Mesenchymal stem cell (in vitro differentiated cells and primary cell): ENCODE data around the gene HES1. TPM values are rescaled to one million over a fixed set of nuclear protein-coding genes. Genes with fewer than 3 reads are reported as not detected.

Source experiments
- DNase-seq: peaks from one replicate; pipeline ENCODE4 v3.0.0-alpha.2; 2013
- H2AFZ ChIP-seq: one replicate; pipeline ENCODE4 v1.6.1; 2013; ENCODE audit warnings: low read depth, mild to moderate bottlenecking, control low read depth, inconsistent platforms, low read length, moderate library complexity
- H2AK5ac ChIP-seq: 2 replicates; pipeline ENCODE4 v1.6.1; 2013; ENCODE audit warnings: low read length, moderate library complexity, mild to moderate bottlenecking, inconsistent platforms; ENCODE audit not compliant: severe bottlenecking
- H2BK120ac ChIP-seq: one replicate; pipeline ENCODE4 v1.6.1; 2013; ENCODE audit warnings: low read depth, mild to moderate bottlenecking, inconsistent platforms, low read length, moderate library complexity
- H2BK12ac ChIP-seq, 2 experiments: one replicate each; pipeline ENCODE4 v1.6.1; 2013; ENCODE audit warnings: inconsistent platforms in 2 of 2, low read length in 2 of 2, mild to moderate bottlenecking in 2 of 2, moderate library complexity in 2 of 2, control low read depth in 1 of 2
- H2BK15ac ChIP-seq: one replicate; pipeline ENCODE4 v1.6.1; 2013; ENCODE audit warnings: mild to moderate bottlenecking, low read depth, inconsistent platforms; ENCODE audit not compliant: poor library complexity, severe bottlenecking
- H2BK5ac ChIP-seq: 2 replicates; pipeline ENCODE4 v1.6.1; 2013; ENCODE audit warnings: low read depth, mild to moderate bottlenecking, low read length, control low read depth, inconsistent platforms; ENCODE audit not compliant: poor library complexity, severe bottlenecking
- H3K14ac ChIP-seq, 2 experiments: one replicate each; pipeline ENCODE4 v1.6.1; 2013; ENCODE audit warnings: inconsistent platforms in 2 of 2, low read length in 2 of 2, control low read depth in 1 of 2, mild to moderate bottlenecking in 1 of 2, moderate library complexity in 1 of 2
- H3K18ac ChIP-seq, 2 experiments: one replicate each; pipeline ENCODE4 v1.6.1; 2013; ENCODE audit warnings: inconsistent platforms in 2 of 2, low read length in 2 of 2, control low read depth in 1 of 2, low read depth in 1 of 2, mild to moderate bottlenecking in 1 of 2
- H3K23ac ChIP-seq, 2 experiments: one replicate each; pipeline ENCODE4 v1.6.1; 2013; ENCODE audit warnings: inconsistent platforms in 2 of 2, low read length in 2 of 2, mild to moderate bottlenecking in 2 of 2, moderate library complexity in 2 of 2, control low read depth in 1 of 2
- H3K27ac ChIP-seq: 2 replicates; pipeline ENCODE4 v1.5.1; 2013; ENCODE audit warnings: mild to moderate bottlenecking, moderate library complexity, low read length, control low read depth, inconsistent platforms; ENCODE audit not compliant: poor library complexity, severe bottlenecking
- H3K27me3 ChIP-seq, 2 experiments: 2 replicates each; pipeline versions ENCODE4 v1.6.1 to v1.7.0; 2013; ENCODE audit warnings: low read length in 2 of 2, mild to moderate bottlenecking in 2 of 2, moderate library complexity in 2 of 2, control low read depth in 1 of 2, inconsistent platforms in 1 of 2; ENCODE audit not compliant: control insufficient read depth in 1 of 2, insufficient read depth in 1 of 2
- H3K36me3 ChIP-seq, 2 experiments: 2 replicates each; pipeline versions ENCODE4 v1.6.1 to v1.7.0; 2013; ENCODE audit warnings: low read length in 2 of 2, control low read depth in 1 of 2, inconsistent platforms in 1 of 2, low read depth in 1 of 2, mild to moderate bottlenecking in 1 of 2; ENCODE audit not compliant: insufficient read depth in 2 of 2, control insufficient read depth in 1 of 2
- H3K4ac ChIP-seq, 2 experiments: one replicate each; pipeline ENCODE4 v1.6.1; 2013; ENCODE audit warnings: inconsistent platforms in 2 of 2, low read length in 2 of 2, mild to moderate bottlenecking in 2 of 2, moderate library complexity in 2 of 2, control low read depth in 1 of 2, low read depth in 1 of 2
- H3K4me1 ChIP-seq: 2 replicates; pipeline ENCODE4 v1.6.1; 2013; ENCODE audit warnings: low read depth, low read length, control low read depth; ENCODE audit not compliant: control insufficient read depth, insufficient read depth
- H3K4me2 ChIP-seq: 2 replicates; pipeline ENCODE4 v1.6.1; 2013; ENCODE audit warnings: low read length, mild to moderate bottlenecking, inconsistent platforms; ENCODE audit not compliant: poor library complexity, severe bottlenecking
- H3K4me3 ChIP-seq, 2 experiments: 2 replicates each; pipeline versions ENCODE4 v1.5.1 to v1.7.0; 2013; ENCODE audit warnings: low read length in 2 of 2, mild to moderate bottlenecking in 2 of 2, control low read depth in 1 of 2, low read depth in 1 of 2; ENCODE audit not compliant: insufficient read depth in 1 of 2
- H3K79me1 ChIP-seq: replicated peaks from 2 replicates; pipeline ENCODE4 v1.6.1; 2013; ENCODE audit warnings: mild to moderate bottlenecking, control low read depth, low read length, inconsistent platforms; ENCODE audit not compliant: poor library complexity, severe bottlenecking
- H3K9ac ChIP-seq: 2 replicates; pipeline ENCODE4 v1.7.0; 2013; ENCODE audit warnings: mild to moderate bottlenecking, low read length, moderate library complexity
- H3K9me3 ChIP-seq: 2 replicates; pipeline ENCODE4 v1.7.0; 2013; ENCODE audit warnings: mild to moderate bottlenecking, low read length; ENCODE audit not compliant: control insufficient read depth
- H4K8ac ChIP-seq: one replicate; pipeline ENCODE4 v1.6.1; 2013; ENCODE audit warnings: inconsistent platforms, mild to moderate bottlenecking, low read length, moderate library complexity
- H4K91ac ChIP-seq: one replicate; pipeline ENCODE4 v1.6.1; 2013; ENCODE audit warnings: mild to moderate bottlenecking, low read length, inconsistent platforms
- WGBS: methylation state at CpG from one replicate; pipeline ENCODE4 v1.1.7; 2013; ENCODE audit warnings: mixed read lengths; 5-methylcytosine and 5-hydroxymethylcytosine counted together
- polyA plus RNA-seq, 2 experiments: library from polyadenylated mRNA; stranded (reverse); fragments of 200-250 nt; gene quantifications; one replicate each; pipeline ENCODE4 v1.2.3, GENCODE V29; 2013

The HES1 gene
- 194 TPM for polyA plus RNA-seq (2013, experiment 1 of 2)
- 184 TPM for polyA plus RNA-seq (2013, experiment 2 of 2)

DNA sequence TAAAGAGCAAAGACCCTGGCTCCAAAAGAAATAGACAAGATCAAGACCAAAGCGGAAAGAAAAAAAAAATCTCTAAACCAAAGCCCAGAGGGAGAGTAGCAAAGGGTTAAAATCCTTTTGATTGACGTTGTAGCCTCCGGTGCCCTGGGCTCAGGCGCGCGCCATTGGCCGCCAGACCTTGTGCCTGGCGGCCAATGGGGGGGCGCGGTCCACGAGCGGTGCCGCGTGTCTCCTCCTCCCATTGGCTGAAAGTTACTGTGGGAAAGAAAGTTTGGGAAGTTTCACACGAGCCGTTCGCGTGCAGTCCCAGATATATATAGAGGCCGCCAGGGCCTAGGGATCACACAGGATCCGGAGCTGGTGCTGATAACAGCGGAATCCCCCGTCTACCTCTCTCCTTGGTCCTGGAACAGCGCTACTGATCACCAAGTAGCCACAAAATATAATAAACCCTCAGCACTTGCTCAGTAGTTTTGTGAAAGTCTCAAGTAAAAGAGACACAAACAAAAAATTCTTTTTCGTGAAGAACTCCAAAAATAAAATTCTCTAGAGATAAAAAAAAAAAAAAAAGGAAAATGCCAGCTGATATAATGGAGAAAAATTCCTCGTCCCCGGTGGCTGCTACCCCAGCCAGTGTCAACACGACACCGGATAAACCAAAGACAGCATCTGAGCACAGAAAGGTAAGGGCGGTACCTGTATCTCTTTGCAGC lies at the start of gene HES1:
TSS of gene HES1 (plus strand) at position 343 of the 713 bp plus-strand sequence. CDS start at position 576, 233 bp downstream.
- Histone ChIP-seq H2AFZ (no peak within 1 kb of the TSS), H3K18ac (peak within 1 kb of the TSS; percentile 89 to 95), H3K14ac (peak within 1 kb of the TSS in 1 of 2 experiments; percentile 69), H2BK15ac (peak within 1 kb of the TSS; percentile 12), H3K4me1 (peaks cover 27% of the 10 kb centered on the region), H3K36me3 (peaks cover 0 to 4% of the 10 kb centered on the region in 2 experiments), H3K27ac (peak within 1 kb of the TSS; percentile 76), H3K9ac (peak within 1 kb of the TSS; percentile 82), H2AK5ac (no peak within 1 kb of the TSS), H3K27me3 (peaks cover 0 to 28% of the 10 kb centered on the region in 2 experiments), H4K91ac (peak within 1 kb of the TSS; percentile 57), H2BK12ac (peak within 1 kb of the TSS in 1 of 2 experiments; percentile 97), H2BK5ac (peak within 1 kb of the TSS; percentile 39), H3K4me2 (peak within 1 kb of the TSS; percentile 95), H3K23ac (peak within 1 kb of the TSS in 1 of 2 experiments; percentile 75), H3K4me3 (peak within 1 kb of the TSS; percentile 70 to 83), H3K79me1 (peaks cover 3% of the 10 kb centered on the region), H3K4ac (peak within 1 kb of the TSS; percentile 79 to 86), H4K8ac (no peak within 1 kb of the TSS), H2BK120ac (peak within 1 kb of the TSS; percentile 61), H3K9me3 (no peaks in the 10 kb centered on the region)
- peak; percentile 99 for DNase-seq
- 0% methylated on average over 25 of the region's 29 CpGs for WGBS

- DNase-seq = peak; percentile 34
- Histone ChIP-seq H3K9me3 (no peaks in the 10 kb centered on the region), H4K91ac (peak overlapping the region; percentile 71), H2BK120ac (peak overlapping the region; percentile 39), H3K27me3 (no peaks in the 10 kb centered on the region), H2AFZ (no peak overlapping the region), H3K79me1 (no peaks in the 10 kb centered on the region), H3K23ac (peak overlapping the region in 1 of 2 experiments; percentile 46), H2BK5ac (peak overlapping the region; percentile 76), H3K4me1 (peaks cover 50% of the 10 kb centered on the region), H2BK15ac (peak overlapping the region; percentile 44), H2AK5ac (peak overlapping the region; percentile 66), H3K36me3 (no peaks in the 10 kb centered on the region), H4K8ac (peak overlapping the region; percentile 63), H3K4ac (peak overlapping the region in 1 of 2 experiments; percentile 68), H2BK12ac (peak overlapping the region; percentile 60 to 100), H3K4me3 (no peak overlapping the region), H3K4me2 (no peak overlapping the region), H3K27ac (peak overlapping the region; percentile 86), H3K9ac (no peak overlapping the region), H3K14ac (peak overlapping the region in 1 of 2 experiments; percentile 92), H3K18ac (peak overlapping the region; percentile 34 to 88)
- WGBS = 48% methylated on average over 11 of the region's 12 CpGs
Observed at GRCh38 chr3:194086388-194087075, 49.4 kb upstream of the HES1 start.

GRCh38 chr3:194087280-194087679 lies 48.7 kb upstream of the HES1 start:
- Histone ChIP-seq H2BK120ac (no peak overlapping the region), H2BK15ac (no peak overlapping the region), H2BK12ac (peak overlapping the region; percentile 0 to 26), H2AK5ac (peak overlapping the region; percentile 93), H3K9me3 (no peaks in the 10 kb centered on the region), H3K79me1 (no peaks in the 10 kb centered on the region), H3K18ac (peak overlapping the region; percentile 19 to 44), H3K14ac (no peak overlapping the region), H3K4ac (peak overlapping the region in 1 of 2 experiments; percentile 3), H2BK5ac (peak overlapping the region; percentile 74), H3K27ac (peak overlapping the region; percentile 86), H3K4me3 (no peak overlapping the region), H3K9ac (no peak overlapping the region), H3K4me1 (peaks cover 51% of the 10 kb centered on the region), H3K27me3 (no peaks in the 10 kb centered on the region), H4K8ac (no peak overlapping the region), H3K23ac (no peak overlapping the region), H3K4me2 (peak overlapping the region; percentile 12), H4K91ac (no peak overlapping the region), H2AFZ (no peak overlapping the region), H3K36me3 (no peaks in the 10 kb centered on the region)
- no peak for DNase-seq
- 98% methylated on average over 5 of the region's 5 CpGs for WGBS
